Skeletal muscle tissue (tissue), 4 donors: ENCODE data around the gene NEK1. TPM values are rescaled to one million over a fixed set of nuclear protein-coding genes. Genes with fewer than 3 reads are reported as not detected.
"Not testable (repeated sequence)": the region's sequence is repeated elsewhere in the genome, so short reads cannot be mapped to it uniquely, and the experiment has no call there.

Source experiments
- H3K27ac ChIP-seq: one replicate; pipeline ENCODE4 v1.7.0; 2013; ENCODE audit warnings: mild to moderate bottlenecking, low read depth, low read length, inconsistent platforms
- H3K27me3 ChIP-seq, 3 donors: one replicate each; pipeline ENCODE4 v1.7.0; 2013; ENCODE audit warnings: low read length in 3 of 3; ENCODE audit not compliant: control insufficient read depth in 3 of 3, insufficient read depth in 3 of 3
- H3K36me3 ChIP-seq, 3 donors: one replicate each; pipeline ENCODE4 v1.7.0; 2013; ENCODE audit warnings: low read length in 3 of 3; ENCODE audit not compliant: control insufficient read depth in 3 of 3, insufficient read depth in 3 of 3
- H3K4me1 ChIP-seq, 3 donors: one replicate each; pipeline ENCODE4 v1.7.0; 2013; ENCODE audit warnings: low read length in 3 of 3, mild to moderate bottlenecking in 3 of 3; ENCODE audit not compliant: control insufficient read depth in 3 of 3, insufficient read depth in 3 of 3
- H3K4me3 ChIP-seq, 3 donors: one replicate each; pipeline ENCODE4 v1.7.0; 2013; ENCODE audit warnings: low read length in 3 of 3
- H3K9ac ChIP-seq, 3 donors: one replicate each; pipeline ENCODE4 v1.7.0; 2013; ENCODE audit warnings: low read length in 3 of 3, mild to moderate bottlenecking in 3 of 3, moderate library complexity in 2 of 3, low read depth in 1 of 3
- H3K9me3 ChIP-seq, 3 donors: one replicate each; pipeline ENCODE4 v1.7.0; 2013; ENCODE audit warnings: low read length in 3 of 3; ENCODE audit not compliant: control insufficient read depth in 3 of 3
- total RNA-seq: library from RNA; depleted of rRNA; stranded (reverse); fragments of >200 nt; gene quantifications from one replicate; pipeline ENCODE4 v1.2.3, GENCODE V29; 2014
- donor health status: Osteomylitis.

NEK1 gene
- total RNA-seq, 1 donor from 2014 or later = 16.7 TPM

DNA sequence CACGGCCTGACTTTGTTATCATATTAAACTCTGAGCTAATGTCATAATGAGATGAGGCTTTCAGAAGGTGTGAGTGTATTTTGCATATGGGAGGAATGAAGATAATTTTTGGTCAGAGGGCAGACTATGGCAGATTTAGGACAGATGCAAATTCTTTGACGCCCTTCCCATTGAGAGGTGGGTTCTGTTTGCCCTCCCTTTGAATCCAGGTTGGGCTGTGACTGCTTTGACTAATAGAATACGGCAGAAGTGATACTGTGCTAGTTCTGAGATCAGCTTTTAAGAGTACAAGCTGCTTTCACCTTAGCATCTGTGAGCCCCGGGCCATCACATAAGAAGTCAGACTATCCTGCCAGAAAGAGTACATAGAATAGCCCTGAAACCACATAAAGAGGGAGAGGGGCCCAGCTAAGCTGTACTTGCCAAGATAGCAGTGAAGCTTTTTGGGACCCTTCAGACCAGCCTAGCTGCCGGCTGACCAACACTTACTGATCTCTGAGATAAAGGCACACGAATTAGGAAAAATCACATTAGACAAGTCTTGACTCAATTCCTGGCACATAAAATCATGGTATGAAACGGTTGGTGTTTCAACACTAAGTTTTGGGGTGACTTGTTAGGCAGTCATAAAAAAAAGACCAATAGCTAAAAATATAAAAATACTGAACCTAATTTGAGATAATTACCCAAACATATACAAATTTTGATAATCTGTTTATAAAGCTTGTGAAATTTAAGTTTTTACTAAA lies 174.9 kb downstream of the NEK1 start:
- H3K4me3 ChIP-seq = no peak overlapping the region
- H3K9me3 ChIP-seq = no peaks in the 10 kb centered on the region
- H3K4me1 ChIP-seq = peaks cover 3 to 7% (median 6%) of the 10 kb centered on the region in 3 donors
- H3K27ac ChIP-seq = no peak overlapping the region
- H3K27me3 ChIP-seq = no peaks in the 10 kb centered on the region
- H3K36me3 ChIP-seq = peaks cover 0 to 6% (median 0%) of the 10 kb centered on the region in 3 donors
- no peak overlapping the region for H3K9ac ChIP-seq

DNA sequence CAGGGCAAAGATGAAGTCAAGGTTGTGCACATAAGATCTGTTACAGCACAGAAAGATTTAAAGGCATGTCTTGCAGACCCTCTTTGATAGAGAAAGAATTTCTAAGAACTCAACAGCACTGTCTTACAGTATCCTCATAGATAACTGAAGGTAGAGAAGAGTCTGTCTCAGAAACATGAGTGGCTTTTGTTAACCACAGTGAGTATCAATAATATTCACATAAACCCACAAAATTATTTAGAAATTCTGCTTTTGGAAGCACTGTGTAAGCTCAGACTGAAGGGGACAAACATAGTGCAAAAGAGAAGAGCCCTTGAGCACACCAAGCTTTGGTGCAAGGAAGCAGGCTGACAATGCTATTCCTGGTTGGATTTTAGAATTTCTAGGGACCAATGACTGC lies 175.6 kb downstream of the NEK1 start:
- Histone ChIP-seq H3K9ac (no peak overlapping the region), H3K27me3 (no peaks in the 10 kb centered on the region), H3K9me3 (no peaks in the 10 kb centered on the region), H3K4me1 (peaks cover 3 to 7% (median 6%) of the 10 kb centered on the region in 3 donors), H3K4me3 (no peak overlapping the region), H3K36me3 (peaks cover 0 to 6% (median 0%) of the 10 kb centered on the region in 3 donors), H3K27ac (no peak overlapping the region)

DNA sequence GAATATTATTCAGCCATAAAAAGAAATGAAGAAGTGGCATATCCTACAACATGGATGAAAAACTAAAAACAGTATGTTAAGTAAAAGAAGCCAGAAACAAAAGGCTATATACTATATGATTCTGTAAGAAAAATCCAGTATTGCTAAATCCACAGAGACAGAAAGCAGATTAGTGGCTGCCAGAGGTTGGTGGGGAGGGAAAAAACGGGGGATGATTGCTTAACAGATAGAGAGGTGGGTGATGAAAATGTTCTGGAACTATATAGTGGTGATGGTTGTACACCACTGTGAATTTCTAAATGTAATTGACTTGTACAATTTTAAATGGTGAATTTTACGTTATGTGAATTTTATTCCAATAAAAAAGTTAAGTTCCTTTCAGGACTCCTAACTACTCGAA lies 184.0 kb downstream of the NEK1 start:
- Histone ChIP-seq H3K9ac (no peak overlapping the region), H3K27me3 (no peaks in the 10 kb centered on the region), H3K27ac (no peak overlapping the region), H3K9me3 (no peaks in the 10 kb centered on the region), H3K36me3 (peaks cover 0 to 11% (median 4%) of the 10 kb centered on the region in 3 donors), H3K4me3 (no peak overlapping the region), H3K4me1 (no peaks in the 10 kb centered on the region)

DNA sequence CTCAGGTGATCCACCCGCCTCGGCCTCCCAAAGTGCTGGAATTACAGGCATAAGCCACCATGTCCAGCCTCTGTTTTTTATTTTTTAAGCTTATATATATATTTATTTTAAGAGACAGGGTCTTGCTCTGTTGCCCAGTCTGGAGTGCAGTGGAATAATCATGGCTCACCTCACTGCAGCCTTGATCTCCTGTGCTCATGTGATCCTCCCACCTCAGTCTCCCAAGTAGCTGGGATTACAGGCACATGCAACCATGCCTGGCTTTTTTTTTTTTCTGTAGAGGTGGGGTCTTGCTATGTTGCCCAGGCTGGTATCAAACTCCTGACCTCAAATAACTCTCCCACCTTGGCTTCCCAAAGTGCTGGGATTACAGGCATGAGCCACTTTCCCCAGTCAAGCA lies 184.7 kb downstream of the NEK1 start:
- H3K27ac ChIP-seq, H3K9ac ChIP-seq, H3K4me3 ChIP-seq: not testable (repeated sequence)

DNA sequence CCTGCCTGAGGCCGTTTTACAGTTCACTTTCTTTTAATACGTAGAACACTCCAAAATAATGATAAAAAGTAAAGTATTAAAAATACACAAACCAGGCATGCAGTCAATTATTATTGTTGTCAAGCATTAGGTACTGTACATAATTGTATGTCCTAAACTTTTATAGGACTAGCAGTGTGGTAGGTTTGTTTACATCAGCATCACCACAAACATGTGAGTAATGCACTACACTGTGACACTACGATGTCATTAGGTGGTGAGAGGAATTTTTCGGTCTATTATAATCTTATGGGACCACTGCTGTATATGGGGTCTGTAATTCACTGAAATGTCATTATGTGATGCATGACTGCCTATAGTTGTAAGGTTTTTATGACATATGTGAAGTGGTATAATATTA lies 192.1 kb downstream of the NEK1 start:
- Histone ChIP-seq H3K27me3 (no peaks in the 10 kb centered on the region), H3K9me3 (no peaks in the 10 kb centered on the region), H3K36me3 (peaks cover 0 to 8% (median 7%) of the 10 kb centered on the region in 3 donors), H3K27ac (no peak overlapping the region), H3K4me1 (peaks cover 0 to 2% (median 0%) of the 10 kb centered on the region in 3 donors), H3K4me3 (no peak overlapping the region), H3K9ac (no peak overlapping the region)

More for the DNA sequence above, 184.7 kb downstream of the NEK1 start:
- H3K36me3 ChIP-seq, H3K9me3 ChIP-seq, H3K4me1 ChIP-seq, H3K27me3 ChIP-seq: not testable (repeated sequence)

DNA sequence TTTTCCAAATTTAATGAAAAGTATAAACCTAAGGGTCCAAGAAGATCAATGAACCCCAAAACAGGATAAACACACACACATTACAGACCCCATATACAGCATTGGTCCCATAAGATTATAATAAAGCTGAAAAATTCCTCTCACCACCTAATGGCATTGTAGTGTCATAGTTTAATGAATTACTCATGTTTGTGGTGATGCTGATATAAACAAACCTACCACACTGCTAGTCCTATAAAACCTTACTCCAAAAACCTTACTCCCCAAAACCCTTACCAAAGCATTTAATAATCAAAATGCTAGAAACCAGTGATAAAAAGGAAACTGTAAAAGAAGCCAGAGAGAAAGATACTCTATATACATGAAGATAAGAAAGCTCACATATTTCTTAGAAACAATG lies 193.5 kb downstream of the NEK1 start:
- no peaks in the 10 kb centered on the region for H3K9me3 ChIP-seq
- peaks cover 0 to 2% (median 0%) of the 10 kb centered on the region in 3 donors for H3K4me1 ChIP-seq
- no peak overlapping the region for H3K27ac ChIP-seq
- peaks cover 0 to 4% (median 0%) of the 10 kb centered on the region in 3 donors for H3K36me3 ChIP-seq
- no peaks in the 10 kb centered on the region for H3K27me3 ChIP-seq
- H3K9ac ChIP-seq = no peak overlapping the region
- no peak overlapping the region for H3K4me3 ChIP-seq

DNA sequence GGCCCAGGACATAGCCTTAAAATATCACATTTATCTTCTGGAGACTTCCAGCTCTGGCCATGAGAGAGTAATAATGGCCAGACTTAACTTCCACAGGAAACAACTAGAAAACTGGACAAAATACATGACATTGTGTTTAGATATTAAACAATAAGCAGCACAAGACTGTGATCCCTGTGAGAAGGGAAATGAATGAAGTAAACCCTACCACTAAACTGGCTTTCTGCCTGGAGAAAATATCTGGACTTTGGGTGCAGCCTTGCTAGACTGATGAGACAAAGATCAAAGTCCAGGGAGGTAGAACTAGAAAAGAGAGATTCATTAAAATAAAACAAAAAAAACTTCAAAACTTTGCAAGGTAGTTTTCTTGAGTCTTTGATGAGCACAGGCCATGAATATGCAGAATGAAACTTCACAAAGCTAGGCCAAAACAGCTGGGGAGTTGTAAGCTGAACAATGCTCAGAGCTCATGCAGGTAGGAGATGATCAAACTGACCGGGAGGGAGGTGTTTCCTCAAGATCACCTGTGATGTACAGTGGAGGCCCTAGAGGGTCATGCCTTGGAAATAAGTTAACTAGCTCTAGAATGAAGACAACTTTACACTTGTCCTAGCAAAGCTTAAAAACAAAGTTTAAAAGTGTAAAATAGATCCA lies 194.6 kb downstream of the NEK1 start:
- no peak overlapping the region for H3K9ac ChIP-seq
- no peaks in the 10 kb centered on the region for H3K27me3 ChIP-seq
- no peak overlapping the region for H3K27ac ChIP-seq
- H3K4me1 ChIP-seq = peaks cover 0 to 2% (median 0%) of the 10 kb centered on the region in 3 donors
- peaks cover 0 to 4% (median 0%) of the 10 kb centered on the region in 3 donors for H3K36me3 ChIP-seq
- H3K4me3 ChIP-seq = no peak overlapping the region
- H3K9me3 ChIP-seq = no peaks in the 10 kb centered on the region

DNA sequence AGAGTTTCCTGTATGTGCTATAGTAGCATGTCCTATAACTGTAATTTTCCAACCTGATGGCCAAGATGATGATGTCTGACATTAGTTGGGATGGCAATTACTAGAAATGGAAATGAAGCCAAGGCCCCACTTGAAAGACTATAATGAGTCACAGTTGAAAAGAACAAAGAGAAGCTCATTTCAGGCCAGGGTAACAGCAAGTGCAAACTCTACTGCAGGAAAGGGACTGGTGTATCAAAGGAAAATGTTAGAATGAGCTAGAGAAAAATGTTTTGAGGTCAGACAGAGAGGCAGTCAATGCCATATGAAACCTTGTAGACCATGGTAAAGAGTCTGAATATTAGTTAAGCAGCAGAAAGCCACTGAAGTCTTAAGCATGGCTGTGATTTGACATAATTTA lies 195.4 kb downstream of the NEK1 start:
- Histone ChIP-seq H3K27me3 (no peaks in the 10 kb centered on the region), H3K4me3 (no peak overlapping the region), H3K4me1 (peaks cover 0 to 2% (median 0%) of the 10 kb centered on the region in 3 donors), H3K9ac (no peak overlapping the region), H3K27ac (no peak overlapping the region), H3K9me3 (no peaks in the 10 kb centered on the region), H3K36me3 (peaks cover 0 to 4% (median 0%) of the 10 kb centered on the region in 3 donors)

DNA sequence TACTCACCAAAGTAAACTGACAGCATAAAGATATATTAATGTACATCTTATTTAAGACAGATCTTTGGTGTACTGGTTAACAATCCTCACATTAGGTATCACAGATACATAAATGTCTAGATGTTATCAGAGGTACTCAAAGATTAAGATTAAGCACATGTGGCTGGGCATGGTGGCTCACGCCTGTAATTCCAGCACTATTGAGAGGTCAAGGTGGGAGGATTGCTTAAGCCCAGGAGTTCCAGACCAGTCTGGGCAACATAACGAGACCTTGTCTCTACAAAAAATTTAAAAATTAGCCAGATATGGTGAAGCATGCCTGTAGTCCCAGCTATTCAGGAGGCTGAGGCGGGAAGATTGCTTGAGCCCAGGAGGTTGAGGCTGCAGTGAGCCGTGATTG lies 195.9 kb downstream of the NEK1 start:
- Histone ChIP-seq H3K27ac (no peak overlapping the region), H3K36me3 (peaks cover 0 to 4% (median 0%) of the 10 kb centered on the region in 3 donors), H3K27me3 (no peaks in the 10 kb centered on the region), H3K4me3 (no peak overlapping the region), H3K9me3 (no peaks in the 10 kb centered on the region), H3K4me1 (peaks cover 0 to 2% (median 0%) of the 10 kb centered on the region in 3 donors), H3K9ac (no peak overlapping the region)

DNA sequence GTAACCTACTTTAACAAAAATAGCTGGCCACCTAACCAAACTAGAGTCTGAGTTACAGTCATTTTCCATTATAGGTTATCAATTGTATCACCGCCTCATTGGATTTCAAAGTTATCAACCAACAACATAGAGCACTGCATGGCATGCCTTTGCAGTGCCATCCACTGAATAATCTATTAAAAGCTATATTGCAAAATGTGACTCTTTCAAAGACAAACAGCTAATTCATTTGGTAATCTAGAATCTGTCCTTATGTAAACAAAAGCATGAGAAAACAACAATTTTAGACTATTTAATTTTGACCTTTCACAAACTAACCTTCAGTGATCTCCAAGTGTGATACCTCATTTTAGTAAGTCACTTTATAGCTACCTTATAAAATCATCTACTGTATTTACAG lies 197.5 kb downstream of the NEK1 start:
- Histone ChIP-seq H3K27me3 (no peaks in the 10 kb centered on the region), H3K4me1 (peaks cover 0 to 7% (median 0%) of the 10 kb centered on the region in 3 donors), H3K4me3 (no peak overlapping the region), H3K9me3 (no peaks in the 10 kb centered on the region), H3K27ac (no peak overlapping the region), H3K9ac (no peak overlapping the region), H3K36me3 (peaks cover 0 to 4% (median 0%) of the 10 kb centered on the region in 3 donors)
